HG03575 (cell line): ENCODE measurements around the gene HACD2.

Experiments
- ATAC-seq: cut with Tn5 transposase; IDR thresholded peaks from one replicate; pipeline ENCODE4 v1.9.1; 2021; ENCODE audit not compliant: unreplicated experiment, insufficient number of reproducible peaks, low FRiP score; ENCODE audit errors: extremely low read depth

HACD2 gene

DNA sequence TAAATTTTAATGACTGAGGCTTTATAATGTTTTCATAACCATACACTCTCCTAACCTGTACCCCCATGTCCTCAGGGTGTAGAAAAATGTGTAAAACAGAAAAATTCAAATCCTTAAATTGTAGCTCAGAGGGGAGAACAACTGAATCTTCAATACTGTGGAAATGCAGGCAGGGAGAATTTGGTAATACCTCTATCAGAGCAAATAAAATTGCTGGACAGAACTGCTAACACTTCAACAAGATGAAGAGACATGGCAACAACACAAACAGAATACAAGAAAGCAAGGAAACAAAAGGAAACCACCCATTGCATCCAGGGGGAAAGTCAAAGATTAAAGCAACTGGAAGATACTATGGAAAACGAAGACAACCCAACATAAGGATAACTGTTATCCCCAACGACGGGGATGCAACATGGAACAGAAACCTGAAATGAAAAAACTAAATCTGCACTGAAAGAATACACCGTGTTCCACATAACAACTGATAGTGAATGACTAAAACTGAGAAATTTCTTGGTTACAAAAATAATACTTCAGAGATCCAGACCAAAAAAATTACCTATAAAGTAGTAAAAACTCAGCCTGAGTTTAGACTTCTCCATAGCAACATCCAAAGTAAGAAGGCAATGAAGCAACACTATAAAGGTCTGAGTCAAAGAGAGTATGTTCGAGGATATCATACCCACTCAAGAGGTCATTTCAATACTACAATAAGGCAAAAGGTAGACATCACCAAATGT is 48.5 kb downstream of the HACD2 start:
- ATAC-seq: peak; percentile 81

DNA sequence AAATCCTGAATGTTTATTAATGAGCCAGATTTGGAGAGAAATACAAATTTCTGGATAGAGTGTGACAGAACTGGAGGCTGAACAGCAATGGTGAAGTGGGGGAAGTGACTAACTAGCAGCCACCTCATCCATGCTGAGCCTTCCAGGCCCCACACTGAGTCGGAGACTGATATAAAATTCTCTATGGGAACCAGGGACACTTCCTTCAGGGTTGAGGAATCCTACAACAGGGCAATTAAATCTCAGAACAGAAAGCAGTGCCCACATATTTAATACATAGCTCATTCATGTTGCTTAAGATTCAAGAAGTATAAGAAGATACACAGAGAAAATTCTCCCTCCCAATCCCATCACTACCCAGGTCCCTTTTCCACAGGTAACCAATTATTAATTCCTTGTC is 49.3 kb downstream of the HACD2 start:
- no peak for ATAC-seq

DNA sequence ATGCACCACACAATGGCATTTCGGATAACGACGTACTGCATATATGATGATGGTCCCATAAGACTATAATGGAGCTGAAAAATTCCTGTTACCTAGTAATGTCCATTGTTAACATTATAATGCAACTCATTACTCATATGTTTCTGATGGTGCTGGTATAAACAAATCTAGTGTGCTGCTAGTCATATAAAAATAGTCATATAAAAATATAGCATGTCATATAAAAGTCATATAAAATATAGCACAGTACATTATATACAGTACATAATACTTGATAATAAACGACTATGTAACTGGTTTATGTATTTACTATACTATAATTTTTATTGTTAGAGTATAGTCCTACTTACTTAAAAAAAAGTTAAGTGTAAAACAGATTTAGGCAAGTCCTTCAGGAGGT is 50.6 kb downstream of the HACD2 start:
- no peak for ATAC-seq

DNA sequence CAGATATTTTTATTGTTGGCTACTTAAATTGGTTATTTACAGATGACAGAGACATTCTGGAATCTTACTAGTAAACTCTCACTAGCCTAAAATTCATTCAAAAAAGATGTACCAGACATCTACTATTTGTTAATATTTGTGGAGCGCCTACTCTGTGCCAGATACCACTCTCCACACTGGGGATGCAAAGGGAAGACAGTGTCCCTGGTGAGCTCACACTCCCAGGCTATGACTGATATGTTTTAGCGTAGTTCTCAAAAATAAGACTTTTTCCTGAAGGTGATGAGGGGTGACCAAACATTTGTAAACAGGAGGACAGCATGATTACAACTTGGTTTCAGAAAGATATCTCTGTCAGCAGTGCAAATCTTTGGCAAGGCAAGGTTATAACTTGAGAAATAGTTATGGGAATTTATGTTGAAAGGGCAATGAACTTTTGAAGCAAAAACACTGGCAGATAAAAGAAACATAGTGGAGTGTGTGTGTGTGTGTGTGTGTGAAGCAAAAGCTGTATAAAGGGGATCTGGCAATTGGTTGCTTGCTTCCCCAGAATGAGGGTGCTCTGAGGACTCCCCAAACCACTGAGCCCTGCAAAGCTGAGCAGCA is 51.2 kb downstream of the HACD2 start:
- no peak for ATAC-seq

DNA sequence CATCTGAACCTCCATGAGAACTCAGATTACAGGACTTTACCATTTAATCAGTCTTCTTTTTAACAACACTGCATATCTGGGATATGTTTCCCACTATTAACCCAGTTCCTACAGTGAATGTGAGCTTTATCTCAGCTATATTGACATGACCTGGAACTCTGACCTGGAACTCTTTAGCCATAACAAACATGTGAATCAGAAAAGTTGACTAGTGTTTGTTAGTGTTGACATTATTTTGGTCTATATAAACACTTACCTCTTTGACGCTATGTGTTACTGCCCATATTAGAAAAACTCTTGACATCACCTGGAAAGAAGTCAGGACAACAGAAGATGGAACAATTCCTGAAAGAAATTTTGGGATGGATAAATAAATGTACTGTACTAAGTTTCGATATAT is 56.7 kb downstream of the HACD2 start:
- no peak for ATAC-seq

DNA sequence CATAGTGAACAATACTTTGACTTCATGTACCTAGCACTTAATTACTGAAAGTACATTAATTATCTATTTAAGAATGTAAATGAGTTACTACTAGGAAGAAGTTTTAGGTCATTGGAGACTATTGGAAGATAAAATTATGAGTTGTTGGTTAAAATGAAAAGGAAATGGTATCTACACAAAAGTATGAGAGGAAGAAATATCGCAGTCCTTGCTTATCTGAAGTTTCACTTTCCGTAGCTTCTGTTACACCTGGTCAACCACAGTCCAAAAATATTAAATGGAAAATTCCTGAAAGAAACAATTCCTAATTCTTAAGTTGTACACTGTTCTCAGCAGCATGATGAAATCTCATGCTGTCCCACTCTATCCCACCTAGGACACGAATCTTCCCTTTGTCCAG is 57.8 kb downstream of the HACD2 start:
- no peak for ATAC-seq

DNA sequence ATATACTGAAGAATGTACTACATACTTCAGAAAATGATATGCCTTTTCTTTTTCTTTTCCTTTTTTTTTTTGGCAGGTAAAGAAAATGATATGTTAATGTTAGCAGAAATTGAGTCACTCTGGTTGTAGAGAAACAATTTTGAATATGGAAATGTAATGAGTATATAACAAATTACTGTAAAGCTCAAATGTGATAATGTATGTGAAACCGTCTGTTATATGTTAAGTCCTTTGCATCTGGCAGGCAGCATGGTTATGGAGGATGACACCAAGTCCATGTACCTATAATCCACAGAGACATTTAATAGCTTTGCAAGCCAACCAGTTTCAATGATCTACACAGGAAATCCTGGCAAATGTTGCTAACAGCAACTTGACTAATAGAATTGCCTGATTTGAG is 58.4 kb downstream of the HACD2 start:
- no peak for ATAC-seq

DNA sequence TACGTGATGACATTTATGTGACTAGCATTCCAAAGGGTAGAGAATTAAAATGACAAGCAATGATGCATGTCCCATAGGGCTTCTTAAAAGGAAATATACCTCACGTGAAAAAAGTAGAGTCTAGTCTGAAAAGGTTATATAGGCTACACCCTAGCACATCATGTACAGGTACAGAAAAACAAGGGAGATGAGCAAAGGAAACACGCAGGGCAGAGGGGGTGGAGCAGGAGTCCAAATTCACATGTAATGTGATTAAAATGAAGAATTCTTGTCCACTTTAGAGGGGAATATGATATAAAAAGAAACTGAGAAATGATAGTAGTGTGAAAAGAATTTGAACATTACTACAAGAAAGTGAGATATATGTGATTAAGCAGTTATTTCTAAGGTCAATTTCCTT is 59.4 kb downstream of the HACD2 start:
- no peak for ATAC-seq

DNA sequence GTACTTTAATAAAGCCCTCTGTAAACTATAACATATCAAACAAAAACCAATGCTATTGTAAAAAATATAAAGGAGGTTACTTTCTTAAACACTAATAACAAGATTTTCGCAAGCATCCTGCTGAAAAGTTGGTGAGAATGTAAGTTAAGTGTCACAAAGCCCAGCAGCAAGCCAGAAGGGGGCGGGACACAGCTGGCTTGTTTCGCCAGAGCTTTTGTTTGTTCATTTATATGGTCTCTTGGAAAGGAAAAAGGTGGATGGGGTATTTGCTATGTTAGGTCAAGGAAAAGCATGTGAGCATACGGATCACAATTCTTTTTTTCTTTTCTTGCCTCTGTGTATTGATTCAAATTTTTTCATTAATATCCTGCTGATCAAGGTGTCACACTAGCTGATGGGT is 59.9 kb downstream of the HACD2 start:
- ATAC-seq: no peak

DNA sequence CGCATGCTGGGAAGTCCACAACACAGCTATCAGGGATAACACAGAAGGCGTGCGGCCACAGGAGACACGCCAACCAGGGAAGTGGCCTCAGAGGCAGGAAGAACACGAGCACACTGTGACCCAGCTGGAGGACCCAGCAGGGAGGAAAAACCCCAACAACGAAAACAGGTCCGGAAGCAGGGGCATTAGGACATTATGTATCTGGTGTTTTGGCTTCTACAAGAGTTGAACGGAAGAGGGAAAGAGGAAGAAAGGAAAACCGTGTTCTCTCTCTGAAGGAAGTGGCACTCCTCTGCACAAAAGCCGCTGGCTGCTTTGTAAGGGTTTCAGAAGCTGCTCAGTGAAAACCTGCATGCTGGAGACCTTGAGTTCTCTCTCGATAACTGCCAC is 61.8 kb downstream of the HACD2 start:
- ATAC-seq: no peak

DNA sequence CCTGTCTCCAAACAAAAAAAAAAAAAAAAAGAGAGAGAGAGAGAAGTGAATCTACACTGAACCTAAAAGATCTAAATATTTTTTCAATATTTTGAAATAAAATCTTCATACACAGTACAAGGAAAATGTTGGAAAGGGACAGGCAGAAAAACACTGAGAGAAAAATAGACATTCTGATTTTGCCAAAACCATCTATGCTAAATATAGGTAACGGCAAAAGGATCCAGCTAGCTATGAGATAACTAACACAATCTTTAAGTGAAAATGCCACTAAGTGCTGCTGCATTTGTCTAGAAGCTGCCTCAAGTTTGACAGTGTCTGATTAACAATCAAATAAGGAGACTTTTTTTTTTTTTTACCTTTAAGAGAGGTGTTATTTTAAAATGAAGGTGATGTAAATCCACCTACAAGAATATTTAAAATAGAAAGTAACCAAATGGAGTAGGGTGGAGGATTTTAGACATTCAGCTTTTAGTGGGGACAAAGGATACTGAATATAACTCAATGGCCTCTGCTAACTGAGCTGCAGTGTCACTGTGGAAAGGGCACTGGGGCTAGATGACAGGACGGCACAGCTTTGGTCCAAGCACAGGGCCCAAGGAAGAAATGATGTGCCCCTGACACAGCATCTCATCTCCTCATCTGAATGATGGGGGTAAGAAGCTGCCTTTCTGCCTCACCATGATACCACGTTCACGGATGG is 62.4 kb downstream of the HACD2 start:
- no peak for ATAC-seq

DNA sequence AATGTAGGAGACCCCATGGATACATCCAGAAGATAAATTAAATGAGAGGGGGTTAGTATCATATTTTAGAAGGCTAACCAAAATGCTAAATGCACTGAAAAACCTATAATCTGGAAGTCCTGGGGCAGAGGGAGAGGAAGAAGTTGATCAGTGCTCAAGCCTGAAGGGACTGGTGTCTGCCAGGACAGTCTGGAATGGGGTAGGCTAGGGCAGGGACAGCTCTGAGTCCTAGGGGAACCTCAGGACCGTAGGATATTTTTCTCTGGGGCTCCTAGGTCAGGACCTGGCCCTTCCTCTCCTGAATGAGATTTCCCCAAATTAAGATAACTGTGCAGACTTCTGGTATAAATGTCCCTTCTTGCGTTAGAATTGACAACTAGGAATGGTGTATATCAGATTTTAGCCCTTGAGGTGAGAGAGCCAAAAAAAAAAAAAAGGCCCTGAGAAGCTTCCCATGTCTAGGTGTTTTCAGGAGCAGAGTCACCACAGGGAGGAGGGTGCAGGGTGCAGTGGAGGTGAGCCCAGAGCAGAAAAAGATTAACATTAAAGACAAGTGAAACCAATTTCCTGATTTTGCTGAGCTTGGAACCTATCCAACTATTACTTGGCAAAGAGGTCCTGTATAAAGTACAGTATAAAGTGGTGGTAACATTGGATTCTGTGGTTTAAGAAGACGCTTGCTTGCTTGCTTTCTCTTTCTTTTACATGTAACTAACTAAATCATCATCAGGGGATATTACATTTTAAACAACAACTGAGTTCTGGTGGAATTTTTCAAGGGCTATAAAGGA is 63.5 kb downstream of the HACD2 start:
- ATAC-seq: no peak

DNA sequence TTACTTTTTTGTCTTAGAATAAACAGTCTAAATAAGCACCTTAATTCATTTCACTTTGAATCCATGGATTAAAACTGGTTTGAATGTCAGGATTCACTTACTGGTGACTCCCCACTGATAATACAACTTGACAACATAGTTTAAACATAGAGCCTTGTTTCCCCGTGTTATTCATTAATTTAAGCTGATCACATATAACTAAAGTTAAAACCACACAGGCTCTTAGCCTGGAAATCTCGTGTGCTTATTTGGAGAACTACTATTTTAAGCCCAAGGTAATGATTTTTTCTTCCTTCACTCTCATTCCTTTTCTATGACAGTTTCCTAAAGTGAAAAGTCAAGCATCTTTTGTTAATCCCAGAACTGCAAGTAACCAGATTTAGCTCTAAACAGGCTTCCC is 64.2 kb downstream of the HACD2 start:
- no peak for ATAC-seq

DNA sequence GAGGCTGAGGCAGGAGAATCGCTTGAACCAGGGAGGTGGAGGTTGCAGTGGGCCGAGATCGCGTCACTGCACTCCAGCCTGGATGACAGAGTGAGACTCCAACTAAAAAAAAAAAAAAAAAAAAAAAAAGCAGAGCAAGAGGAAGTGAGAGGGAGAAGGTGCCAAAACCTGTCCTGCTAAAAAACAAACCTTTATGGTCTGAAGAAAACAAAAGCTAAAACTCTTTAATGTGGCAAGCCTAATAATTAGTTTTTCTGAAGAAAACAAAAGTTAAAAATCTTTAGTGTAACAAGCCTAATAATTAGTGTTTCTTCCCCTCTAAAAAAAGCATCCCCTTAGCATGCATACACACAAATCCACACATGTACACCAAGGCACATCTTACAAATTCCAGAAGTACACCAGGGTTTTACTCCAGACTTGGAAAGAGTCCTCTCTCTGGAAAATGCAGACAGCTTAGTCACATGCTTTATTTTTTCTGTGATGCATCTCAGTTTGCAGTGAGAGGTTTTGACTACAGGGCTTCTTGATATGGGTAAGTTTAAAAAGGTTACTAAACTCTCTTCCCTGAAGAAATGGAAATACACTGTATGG is 65.9 kb downstream of the HACD2 start:
- no peak for ATAC-seq

DNA sequence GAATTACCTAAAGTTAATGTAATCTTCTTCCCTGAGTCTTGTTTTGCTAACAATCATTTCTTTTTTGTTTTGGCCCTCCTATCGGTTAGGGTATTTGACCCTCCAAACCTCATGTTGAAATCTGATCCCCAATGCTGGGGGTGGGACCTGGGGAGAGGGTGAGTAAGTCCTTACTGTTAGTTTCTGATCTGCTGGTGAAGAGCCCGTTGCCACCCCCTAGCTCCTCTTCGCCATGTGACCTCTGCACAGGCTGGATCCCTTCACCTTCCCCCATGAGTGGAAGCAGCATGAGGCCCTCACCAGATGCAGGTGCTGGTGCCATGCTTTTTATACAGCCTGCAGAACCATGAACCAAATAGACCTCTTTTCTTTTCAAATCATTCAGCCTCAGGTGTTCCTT is 73.1 kb downstream of the HACD2 start:
- no peak for ATAC-seq

DNA sequence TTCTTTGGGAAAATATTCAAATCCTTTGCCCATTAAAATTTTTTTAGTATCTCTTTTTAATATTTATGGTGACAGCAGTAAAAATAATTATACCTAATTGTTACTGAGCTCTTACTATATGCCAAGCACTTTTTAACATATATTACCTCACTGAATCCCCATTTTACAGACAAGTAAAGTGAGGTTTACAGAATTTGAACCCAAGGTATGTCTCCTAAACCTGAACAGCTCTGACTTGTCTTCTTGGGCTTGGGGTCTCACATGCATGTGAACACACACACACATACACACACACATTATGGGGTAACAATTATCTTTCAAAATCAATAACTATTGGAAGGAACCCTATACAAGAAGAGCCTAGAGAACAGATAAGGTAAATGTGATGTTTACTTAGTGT is 73.8 kb downstream of the HACD2 start:
- no peak for ATAC-seq

DNA sequence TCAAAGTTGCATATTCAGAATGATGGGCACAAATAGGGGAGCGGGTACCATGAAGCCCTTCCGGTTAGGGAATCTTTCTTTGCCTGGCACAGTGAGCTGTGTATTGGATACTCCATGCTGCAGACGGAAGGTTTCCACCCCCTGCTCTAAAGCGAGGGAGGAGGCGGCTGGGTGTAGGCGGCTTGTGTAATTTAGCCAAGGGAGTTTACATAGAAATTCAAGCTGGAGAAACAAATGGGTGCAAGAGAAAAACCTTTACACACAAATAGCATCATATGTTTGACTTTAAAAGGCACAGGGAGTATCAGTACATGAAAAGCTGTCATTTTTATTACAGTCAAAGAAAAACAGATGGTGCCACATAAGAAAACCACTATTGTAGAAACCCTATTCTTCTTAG is 76.7 kb downstream of the HACD2 start:
- ATAC-seq: no peak

DNA sequence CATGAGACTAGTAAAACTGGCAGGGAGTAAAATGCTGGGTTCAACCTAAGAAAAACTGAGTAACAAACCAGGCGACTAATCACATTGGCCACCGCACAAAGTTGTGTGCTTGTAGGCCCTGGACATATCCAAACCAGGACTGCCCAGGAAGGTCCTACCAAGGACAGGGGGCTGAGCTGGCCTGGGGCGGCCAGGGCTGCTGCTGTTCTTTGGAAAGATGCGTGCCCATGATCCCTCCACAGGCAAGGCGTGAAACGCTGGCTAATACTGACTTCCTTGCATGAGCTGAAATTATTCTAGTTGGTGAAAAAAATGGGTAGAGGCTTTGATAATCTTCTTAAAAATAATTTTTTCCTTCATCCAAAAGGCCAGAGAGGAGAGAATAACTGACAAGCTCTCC is 79.0 kb downstream of the HACD2 start:
- ATAC-seq: no peak

DNA sequence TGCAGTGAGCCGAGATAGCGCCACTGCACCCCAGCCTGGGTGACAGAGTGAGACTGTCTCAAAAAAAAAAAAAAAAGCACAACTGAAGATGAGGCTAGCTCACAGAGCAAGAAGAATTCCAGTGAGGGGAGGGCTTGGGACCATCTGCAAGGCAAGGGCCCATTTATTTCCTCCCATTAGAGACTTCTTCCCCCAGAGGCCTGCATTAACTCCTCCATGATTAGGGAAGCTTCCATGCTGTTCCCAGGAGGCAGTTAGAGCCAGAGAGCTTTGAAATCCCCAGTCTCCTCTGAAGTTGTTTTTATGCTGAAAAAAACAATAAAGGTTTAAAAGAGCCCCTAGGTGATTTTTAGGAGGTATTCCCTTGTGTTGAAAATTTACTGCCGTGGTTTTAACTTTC is 81.7 kb downstream of the HACD2 start:
- ATAC-seq: no peak
